NOMO-1 (cell line): Measurements from ENCODE around the gene PTBP3.
"Not testable (repeated sequence)": the region's sequence is repeated elsewhere in the genome, so short reads cannot be mapped to it uniquely, and the experiment has no call there.

Experiments
- DNase-seq, 2 experiments: peaks; one replicate each; lab custom pipeline; 2025; ENCODE audit not compliant: unreplicated experiment in 2 of 2; lab: John Stamatoyannopoulos, UW

The PTBP3 gene

GRCh38 chr9:112218908-112219307 lies 114.5 kb downstream of the PTBP3 start:
- DNase-seq: no peak

GRCh38 chr9:112212926-112213325 lies 120.5 kb downstream of the PTBP3 start:
- no peak for DNase-seq

- no peak for DNase-seq
Measured at GRCh38 chr9:112207451-112207850, 126.0 kb downstream of the PTBP3 start.

GRCh38 chr9:112203536-112203935 lies 129.9 kb downstream of the PTBP3 start:
- DNase-seq: no peak

- no peak for DNase-seq
Measured at GRCh38 chr9:112200711-112201110, 132.7 kb downstream of the PTBP3 start.

GRCh38 chr9:112198646-112199045 lies 134.8 kb downstream of the PTBP3 start:
- no peak for DNase-seq

GRCh38 chr9:112194969-112195431 lies 138.4 kb downstream of the PTBP3 start:
- DNase-seq: peak in 1 of 2 experiments; percentile 59

GRCh38 chr9:112193572-112194288 lies 139.7 kb downstream of the PTBP3 start:
- no peak for DNase-seq

- DNase-seq: not testable (repeated sequence)
Measured at GRCh38 chr9:112190320-112190719, 143.1 kb downstream of the PTBP3 start.

- DNase-seq: no peak
Measured at GRCh38 chr9:112188884-112189283, 144.5 kb downstream of the PTBP3 start.

GRCh38 chr9:112187404-112187803 lies 146.0 kb downstream of the PTBP3 start:
- no peak for DNase-seq

- no peak for DNase-seq
Measured at GRCh38 chr9:112186695-112187094, 146.7 kb downstream of the PTBP3 start.

GRCh38 chr9:112184946-112185345 lies 148.5 kb downstream of the PTBP3 start:
- no peak for DNase-seq

- DNase-seq: no peak
Measured at GRCh38 chr9:112184221-112184620, 149.2 kb downstream of the PTBP3 start.

- DNase-seq: peak in 1 of 2 experiments; percentile 38
Measured at GRCh38 chr9:112180387-112180881, 153.0 kb downstream of the PTBP3 start.

GRCh38 chr9:112179816-112180215 lies 153.6 kb downstream of the PTBP3 start:
- DNase-seq: no peak

GRCh38 chr9:112176524-112176923 lies 156.9 kb downstream of the PTBP3 start:
- no peak for DNase-seq

- DNase-seq: no peak
Measured at GRCh38 chr9:112175796-112176315, 157.6 kb downstream of the PTBP3 start.

- peak; percentile 17 to 31 for DNase-seq
Measured at GRCh38 chr9:112174965-112175795, 158.2 kb downstream of the PTBP3 start, which contains the start of gene SUSD1. TSS of gene SUSD1 (minus strand) at chr9:112175297. CDS start at chr9:112175235, 62 bp downstream.

GRCh38 chr9:112174222-112174964 lies 159.0 kb downstream of the PTBP3 start:
- DNase-seq: peak; percentile 89 to 91
